Inflammatory macrophage treated with lipopolysaccharide for 4 hours (primary cell): ENCODE results near the gene FBXL20.
"Not testable (repeated sequence)": the region's sequence is repeated elsewhere in the genome, so short reads cannot be mapped to it uniquely, and the experiment has no call there.

Source experiments
- DNase-seq: peaks from one replicate; pipeline ENCODE4 v3.0.0-alpha.2; 2020

FBXL20 gene, protein sequence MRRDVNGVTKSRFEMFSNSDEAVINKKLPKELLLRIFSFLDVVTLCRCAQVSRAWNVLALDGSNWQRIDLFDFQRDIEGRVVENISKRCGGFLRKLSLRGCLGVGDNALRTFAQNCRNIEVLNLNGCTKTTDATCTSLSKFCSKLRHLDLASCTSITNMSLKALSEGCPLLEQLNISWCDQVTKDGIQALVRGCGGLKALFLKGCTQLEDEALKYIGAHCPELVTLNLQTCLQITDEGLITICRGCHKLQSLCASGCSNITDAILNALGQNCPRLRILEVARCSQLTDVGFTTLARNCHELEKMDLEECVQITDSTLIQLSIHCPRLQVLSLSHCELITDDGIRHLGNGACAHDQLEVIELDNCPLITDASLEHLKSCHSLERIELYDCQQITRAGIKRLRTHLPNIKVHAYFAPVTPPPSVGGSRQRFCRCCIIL

GRCh38 chr17:39401412-39402243 is at the start of gene FBXL20:
FBXL20 (minus strand) TSS chr17:39401626; CDS start chr17:39401402, 224 bp downstream.
- peak; percentile 91 for DNase-seq

DNA sequence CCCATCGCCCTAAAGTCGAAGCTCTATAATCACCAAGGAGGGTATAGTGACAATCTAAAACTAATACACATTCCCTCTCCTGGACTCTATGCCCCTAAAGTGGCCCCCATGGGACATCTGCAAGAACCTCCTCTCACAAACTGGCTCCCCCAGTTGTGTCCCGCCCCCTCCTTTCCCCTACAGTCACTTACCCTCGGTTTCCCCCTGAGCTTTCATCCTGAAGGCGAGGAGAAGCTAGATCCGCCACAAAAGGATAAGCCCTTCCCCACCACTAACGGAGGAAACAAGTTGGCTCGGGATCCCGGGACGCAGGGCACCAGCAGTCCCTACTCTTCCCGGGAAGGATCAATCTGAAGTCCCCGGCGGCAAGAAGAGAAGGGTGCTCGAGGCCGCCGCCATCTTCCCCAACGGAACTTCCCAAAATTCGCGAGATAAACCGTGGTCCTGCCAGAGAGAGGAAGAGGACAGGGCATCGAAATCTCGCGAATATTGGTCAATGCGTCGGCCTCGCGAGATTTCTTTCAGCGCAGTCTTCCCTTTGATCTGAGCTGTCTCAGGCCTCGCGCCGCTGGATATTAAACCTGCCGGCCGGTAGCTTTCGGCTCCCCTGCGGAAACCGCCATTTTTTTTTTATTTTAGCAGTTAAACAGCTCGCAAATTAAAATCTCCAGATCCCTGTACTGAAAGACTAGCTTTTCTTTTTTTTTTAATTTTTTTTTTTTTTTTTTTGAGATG is 49.6 kb upstream of the FBXL20 start, which contains the start of gene MED1:
MED1 (minus strand) TSS at position 417 of the 735 bp plus-strand sequence; CDS start at position 216, 201 bp downstream.
- peak; percentile 98 for DNase-seq

DNA sequence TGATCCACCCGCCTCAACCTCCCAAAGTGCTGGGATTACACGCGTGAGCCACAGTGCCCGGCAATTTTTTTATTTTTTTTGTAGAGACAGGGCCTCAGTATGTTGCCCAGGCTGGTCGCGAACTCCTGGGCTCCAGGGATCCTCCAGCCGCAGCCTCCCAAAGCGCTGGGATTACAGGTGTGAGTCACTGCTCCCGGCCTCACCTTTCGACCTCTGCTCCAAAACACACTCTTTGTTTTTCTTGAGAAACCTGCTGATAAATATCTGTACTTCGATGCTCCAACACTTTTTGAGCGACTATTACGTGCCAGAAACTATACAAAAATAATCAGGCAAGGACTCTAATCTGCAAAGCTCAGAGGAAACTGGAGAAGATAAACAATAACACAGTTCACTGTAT is 48.6 kb upstream of the FBXL20 start:
- DNase-seq = no peak

GRCh38 chr17:39447561-39447960 is 46.1 kb upstream of the FBXL20 start:
- DNase-seq = no peak

- DNase-seq = no peak
Measured at GRCh38 chr17:39443326-39443725, 41.9 kb upstream of the FBXL20 start.

GRCh38 chr17:39439868-39440267 is 38.4 kb upstream of the FBXL20 start:
- not testable (repeated sequence) for DNase-seq

DNA sequence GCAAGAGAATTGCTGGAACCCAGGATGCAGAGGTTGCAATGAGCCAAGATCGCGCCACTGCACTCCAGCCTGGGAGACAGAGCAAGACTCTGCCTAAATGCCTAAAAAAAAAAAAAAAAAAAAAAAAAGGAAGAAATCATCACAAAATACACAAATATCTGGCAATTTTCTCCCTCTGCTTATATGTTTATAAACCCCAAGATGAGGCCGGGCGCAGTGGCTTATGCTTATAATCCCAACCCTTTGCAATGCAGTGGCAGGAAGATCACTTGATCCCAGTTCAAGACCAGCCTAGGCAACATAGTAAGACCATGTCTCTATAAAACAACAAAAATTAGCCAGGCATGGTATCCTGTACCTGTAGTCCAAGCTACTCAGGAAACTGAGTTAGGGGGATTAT is 28.2 kb upstream of the FBXL20 start:
- no peak for DNase-seq

- no peak for DNase-seq
Measured at GRCh38 chr17:39416141-39416540, 14.7 kb upstream of the FBXL20 start.

- DNase-seq = no peak
Measured at GRCh38 chr17:39410279-39410678, 8.9 kb upstream of the FBXL20 start.

DNA sequence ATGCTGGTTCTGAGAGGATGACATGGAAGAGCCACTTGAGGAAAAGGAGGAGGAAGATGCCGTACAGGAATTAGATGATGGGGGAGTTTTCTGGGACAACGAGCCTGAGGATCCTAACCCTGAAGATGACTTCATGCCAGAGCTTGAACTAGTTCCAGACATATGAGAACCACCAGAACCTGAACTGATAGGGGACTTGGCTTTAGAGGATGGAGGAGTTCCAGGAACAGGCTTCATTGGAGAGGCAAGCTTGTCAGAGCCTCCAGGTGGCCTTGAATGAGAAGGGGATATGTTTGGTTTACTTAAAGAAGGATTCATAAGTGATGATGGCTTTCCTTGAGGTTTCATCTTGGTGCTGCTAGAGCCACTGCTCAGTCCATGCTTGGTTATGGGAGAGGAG is 6.9 kb upstream of the FBXL20 start:
- no peak for DNase-seq

- DNase-seq = no peak
Measured at GRCh38 chr17:39406951-39407350, 5.5 kb upstream of the FBXL20 start.

DNA sequence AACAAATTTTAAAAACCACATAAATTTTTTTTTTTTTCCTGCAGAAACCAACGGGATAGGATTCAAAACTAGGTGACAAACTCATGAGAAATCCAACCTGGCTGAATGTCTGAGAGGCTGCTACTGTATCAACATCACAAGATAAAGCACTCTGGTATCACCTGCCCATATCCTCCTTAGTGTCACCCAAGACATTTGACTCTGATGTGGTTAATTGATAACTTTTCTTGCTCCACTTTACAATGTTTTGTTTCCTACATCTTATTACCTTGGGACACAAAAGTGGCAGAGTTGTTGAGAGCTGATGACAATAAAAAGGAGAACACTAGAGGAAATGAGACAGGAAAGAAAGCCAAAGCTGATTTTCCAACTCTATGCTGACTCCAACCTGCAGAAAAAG is 4.0 kb upstream of the FBXL20 start:
- no peak for DNase-seq

DNA sequence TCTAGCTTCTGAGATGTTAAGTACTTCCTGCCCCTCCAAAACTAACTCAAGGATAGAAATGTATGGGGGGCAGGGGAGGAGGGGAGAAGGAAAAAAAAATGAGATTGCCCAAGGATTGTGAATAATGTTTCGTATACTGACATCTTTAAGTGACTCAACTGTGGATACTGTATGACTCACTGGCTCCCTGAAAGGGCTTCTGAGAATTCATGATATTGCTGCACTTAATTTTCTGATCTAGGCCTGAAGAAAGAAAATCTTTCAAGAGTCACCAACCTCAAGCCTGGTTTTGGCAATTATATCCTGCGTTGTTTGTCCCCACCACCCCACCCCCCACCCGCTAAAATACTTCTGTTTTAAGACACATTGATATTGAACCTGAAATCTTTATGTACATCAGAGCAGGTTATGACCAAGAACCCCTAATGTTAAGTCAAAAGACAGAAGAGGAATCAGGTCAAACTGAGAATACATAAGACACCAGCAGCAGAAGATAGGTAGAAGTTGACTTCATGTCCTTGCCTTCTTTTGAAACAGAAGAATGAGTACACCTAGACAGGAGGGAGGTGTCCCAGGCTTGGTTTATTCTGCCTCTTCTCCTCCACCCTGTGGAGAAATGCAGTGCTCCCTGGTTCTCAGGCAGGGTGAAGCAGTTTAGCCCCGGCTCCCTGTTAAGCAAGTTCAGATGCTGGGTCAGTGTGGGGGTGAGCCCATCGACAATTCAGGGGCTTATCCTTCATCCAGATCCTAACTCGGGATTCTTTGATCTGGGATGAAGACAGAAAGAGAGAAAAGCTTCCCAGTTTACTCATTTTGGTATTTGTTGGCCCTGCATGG is 3.3 kb upstream of the FBXL20 start:
- DNase-seq = peak; percentile 84

DNA sequence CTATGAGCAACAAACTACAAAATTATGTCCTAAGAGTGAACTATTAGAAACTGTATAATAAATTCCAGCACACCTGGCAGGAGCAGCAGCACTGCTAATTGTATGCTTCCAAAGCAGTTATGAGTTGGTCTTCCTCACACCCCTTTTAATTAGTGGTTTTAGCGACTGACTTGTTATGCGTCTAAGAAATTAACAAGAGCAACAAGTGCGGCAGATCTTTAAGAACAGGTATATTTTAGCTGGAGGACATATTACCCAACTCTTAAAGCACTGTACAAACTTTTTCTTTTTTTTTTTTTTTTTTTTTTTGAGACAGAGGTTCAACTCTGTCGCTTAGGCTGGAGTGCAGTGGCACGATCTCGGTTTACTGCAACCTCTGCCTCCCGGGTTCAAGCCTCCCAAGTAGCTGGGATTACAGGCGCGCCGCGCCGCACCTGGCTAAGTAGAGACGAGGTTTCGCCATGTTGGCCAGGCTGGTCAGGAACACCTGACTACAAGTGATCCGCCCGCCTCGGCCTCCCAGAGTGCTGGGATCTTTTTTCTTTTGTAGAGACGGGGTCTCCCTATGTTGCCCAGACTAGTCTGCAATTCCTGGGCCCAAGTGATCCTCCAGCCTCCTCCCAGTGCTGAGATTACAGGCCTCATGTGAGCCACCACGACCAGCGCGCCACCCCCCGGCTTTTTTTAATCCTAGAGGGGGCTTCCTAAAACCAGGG is 1.6 kb upstream of the FBXL20 start:
- no peak for DNase-seq

DNA sequence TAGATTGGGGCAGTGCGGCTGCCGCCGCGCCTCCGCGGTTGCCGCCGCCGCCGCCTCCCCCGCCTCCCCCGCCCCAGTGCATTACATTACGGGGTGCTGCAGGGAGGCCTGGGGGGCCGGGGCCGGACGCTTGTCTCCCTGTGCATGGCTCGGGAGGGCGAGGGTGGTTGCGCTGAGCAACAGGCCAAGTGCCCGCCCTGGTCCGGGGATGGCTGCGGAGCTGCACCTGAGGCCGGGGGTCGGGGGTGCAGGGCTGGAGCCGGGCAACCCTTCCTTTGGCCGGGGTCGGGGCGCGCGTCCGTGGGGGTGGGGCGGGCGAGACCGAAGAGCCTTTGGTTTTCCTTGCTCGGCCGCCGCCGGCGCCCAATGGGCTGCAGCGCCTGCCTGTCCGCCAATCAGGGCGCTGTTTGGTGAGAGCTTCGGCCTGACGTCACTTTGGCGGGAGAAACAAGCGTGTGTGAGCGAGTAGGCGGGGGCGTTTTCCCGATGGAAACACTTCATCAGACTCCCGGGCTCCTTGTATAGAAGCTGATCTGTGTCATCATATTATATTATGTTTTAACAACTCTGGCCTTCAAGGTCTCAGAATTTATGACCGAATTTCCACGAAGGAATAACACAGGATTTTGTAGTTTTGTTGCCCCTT is 941 bp upstream of the FBXL20 start:
- DNase-seq = peak; percentile 93

DNA sequence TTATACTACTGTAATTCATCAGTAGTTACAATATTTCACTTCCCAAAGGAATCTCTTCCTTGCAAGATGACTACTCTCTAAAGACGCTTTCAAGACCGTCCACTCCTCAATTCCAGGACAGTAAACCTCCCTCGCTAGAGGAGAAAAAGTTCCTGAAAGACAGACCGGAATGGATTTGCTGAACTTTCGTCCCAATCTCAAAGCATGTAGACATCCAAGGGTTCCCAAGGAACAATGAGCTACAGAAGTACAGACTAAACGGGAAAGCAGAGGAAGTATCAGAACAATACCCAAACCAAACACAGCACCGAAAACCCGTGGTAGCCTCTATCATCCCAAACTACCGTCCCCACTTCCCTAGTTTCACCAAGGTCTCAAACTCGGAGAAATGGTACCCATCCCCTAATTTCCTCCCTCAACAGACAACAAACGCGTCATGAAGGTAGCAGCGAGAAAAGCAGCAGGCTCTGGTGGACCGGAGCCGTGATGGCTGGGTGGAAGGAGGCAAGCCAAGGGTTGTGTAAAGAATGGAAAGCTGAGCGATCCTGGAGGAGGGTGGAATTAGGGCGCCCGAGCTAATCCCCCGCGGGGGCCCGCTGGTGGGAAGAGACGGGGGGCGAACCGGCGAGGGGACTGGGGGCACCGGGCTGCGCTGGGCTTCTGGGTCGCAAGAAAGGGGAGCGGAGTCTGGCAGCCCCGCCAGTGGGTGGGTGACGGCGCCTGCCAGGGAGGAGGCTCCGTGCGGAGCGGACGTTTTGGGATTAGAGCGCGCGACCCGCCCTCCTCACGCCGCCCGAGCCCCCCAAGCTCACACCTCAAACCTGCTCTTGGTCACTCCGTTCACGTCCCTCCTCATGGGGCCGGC is 647 bp downstream of the FBXL20 start:
- peak; percentile 12 for DNase-seq

- DNase-seq = no peak
Measured at GRCh38 chr17:39399791-39400190, 1.6 kb downstream of the FBXL20 start.

GRCh38 chr17:39393736-39394135 is 7.7 kb downstream of the FBXL20 start:
- peak; percentile 34 for DNase-seq

GRCh38 chr17:39391448-39391847 is 10.0 kb downstream of the FBXL20 start:
- no peak for DNase-seq

DNA sequence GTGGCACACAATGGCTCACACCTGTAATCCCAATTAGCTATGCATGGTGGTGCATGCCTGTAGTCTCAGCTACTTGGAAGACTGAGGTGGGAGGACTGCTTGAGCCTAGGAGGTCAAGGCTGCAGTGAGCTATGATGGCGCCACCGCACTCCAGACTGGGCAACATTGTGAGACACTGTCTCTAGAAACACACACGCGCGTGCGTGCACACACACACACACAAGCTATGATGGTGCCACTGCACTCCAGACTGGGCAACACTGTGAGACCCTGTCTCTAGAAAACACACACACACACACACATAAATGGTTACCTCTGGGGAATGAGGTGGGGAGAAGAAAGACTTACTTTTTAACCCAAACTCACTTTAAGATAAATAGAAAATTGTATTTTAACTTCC is 16.4 kb downstream of the FBXL20 start:
- no peak for DNase-seq
